GM12872 (cell line): ENCODE results near the gene GLI2.

ENCODE experiments used
- CTCF ChIP-seq: IDR thresholded peaks from 3 replicates; pipeline ENCODE4 v1.5.1; 2011; ENCODE audit warnings: low read depth, mild to moderate bottlenecking, low read length, moderate library complexity; ENCODE audit not compliant: insufficient read depth

Gene GLI2

GRCh38 chr2:120761164-120761861 lies 25.6 kb downstream of the GLI2 start:
- TF ChIP-seq CTCF = no peak

- TF ChIP-seq CTCF = no peak
Observed at GRCh38 chr2:120761911-120762310, 26.2 kb downstream of the GLI2 start.

- no peak for TF ChIP-seq CTCF
Observed at GRCh38 chr2:120762341-120763061, 26.8 kb downstream of the GLI2 start.

- TF ChIP-seq CTCF = no peak
Observed at GRCh38 chr2:120763508-120763907, 27.8 kb downstream of the GLI2 start.

GRCh38 chr2:120763931-120764330 lies 28.3 kb downstream of the GLI2 start:
- TF ChIP-seq CTCF = no peak

- TF ChIP-seq CTCF = no peak
Observed at GRCh38 chr2:120764492-120764891, 28.8 kb downstream of the GLI2 start.

GRCh38 chr2:120764991-120765677 lies 29.5 kb downstream of the GLI2 start:
- TF ChIP-seq CTCF = no peak
